ENCODE data around the gene SMIM38.

GRCh38 chr11:69137151-69137844 is 18.4 kb upstream of the SMIM38 start:
- TF ChIP-seq CTCF (IDR thresholded peaks at IDR 0.05) (no peak), POLR2A (IDR thresholded peaks at IDR 0.05) (no peak)

Measured in lower leg skin (tissue), 3 donors.